ENCODE measurements around the gene UVSSA.
"Not testable (repeated sequence)": the region's sequence is repeated elsewhere in the genome, so short reads cannot be mapped to it uniquely, and the experiment has no call there.

UVSSA gene

DNA sequence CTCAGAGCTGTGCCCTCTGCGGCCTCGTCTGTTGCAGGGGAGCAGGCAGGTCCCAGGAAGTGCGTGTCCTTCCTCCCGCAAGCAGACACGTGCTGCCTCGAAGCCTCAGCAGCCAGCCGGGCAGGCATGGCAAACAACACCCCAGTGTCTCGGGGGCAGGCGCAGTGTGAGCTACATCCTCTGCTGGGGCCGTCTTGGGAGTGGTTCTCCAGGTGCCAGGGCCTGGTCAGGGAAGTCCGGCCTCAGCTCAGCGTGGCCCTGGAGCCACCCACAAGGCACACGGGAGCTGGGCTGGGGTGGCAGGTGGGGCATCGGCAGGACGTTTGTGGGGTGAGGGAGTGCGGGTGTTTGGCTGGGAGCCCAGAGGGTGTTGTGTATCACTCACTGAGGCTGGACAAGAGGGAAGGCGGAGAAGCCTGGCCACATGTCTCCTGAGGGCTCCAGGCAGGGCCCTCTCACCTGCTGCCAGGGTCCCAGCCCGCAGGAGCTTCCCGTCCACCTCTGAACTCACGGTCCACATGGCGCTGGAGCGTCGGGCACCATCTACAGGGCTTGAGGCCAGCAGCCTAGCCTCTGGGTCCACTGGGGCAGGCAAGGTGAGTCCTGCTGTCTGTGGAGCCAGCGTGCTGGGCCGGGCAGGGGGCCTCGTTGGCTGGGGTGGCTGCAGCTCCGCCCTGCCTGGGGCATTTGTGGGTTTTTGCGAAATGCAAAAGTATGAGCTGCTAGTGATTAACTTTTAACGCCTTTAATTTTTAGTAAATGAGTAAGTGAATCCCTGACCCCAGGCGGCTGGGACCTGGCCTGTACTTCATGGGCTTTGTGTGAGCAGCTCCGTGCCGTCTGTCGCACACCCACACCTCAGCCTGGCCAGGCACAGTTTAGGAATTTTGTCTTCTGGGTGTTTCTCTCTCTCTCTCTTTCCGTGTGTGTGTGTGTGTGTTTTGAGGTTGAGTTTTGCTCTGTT, 17.3 kb upstream of the UVSSA start:
- H3K27me3 ChIP-seq (ENCODE audit: control insufficient read depth, insufficient read depth, low read length) = no peaks in the 10 kb centered on the region
- H3K36me3 ChIP-seq (ENCODE audit: control insufficient read depth, insufficient read depth, low read length) = peaks cover 45% of the 10 kb centered on the region
- H3K9me3 ChIP-seq (ENCODE audit: control insufficient read depth, insufficient read depth, low read length) = no peaks in the 10 kb centered on the region
- no peaks in the 10 kb centered on the region for H3K4me1 ChIP-seq (ENCODE audit: control insufficient read depth, insufficient read depth, low read length)
- no peak overlapping the region for H3K4me3 ChIP-seq (ENCODE audit: low read depth, low read length)
- no peak overlapping the region for H3K9ac ChIP-seq (ENCODE audit: low read depth, low read length)

DNA sequence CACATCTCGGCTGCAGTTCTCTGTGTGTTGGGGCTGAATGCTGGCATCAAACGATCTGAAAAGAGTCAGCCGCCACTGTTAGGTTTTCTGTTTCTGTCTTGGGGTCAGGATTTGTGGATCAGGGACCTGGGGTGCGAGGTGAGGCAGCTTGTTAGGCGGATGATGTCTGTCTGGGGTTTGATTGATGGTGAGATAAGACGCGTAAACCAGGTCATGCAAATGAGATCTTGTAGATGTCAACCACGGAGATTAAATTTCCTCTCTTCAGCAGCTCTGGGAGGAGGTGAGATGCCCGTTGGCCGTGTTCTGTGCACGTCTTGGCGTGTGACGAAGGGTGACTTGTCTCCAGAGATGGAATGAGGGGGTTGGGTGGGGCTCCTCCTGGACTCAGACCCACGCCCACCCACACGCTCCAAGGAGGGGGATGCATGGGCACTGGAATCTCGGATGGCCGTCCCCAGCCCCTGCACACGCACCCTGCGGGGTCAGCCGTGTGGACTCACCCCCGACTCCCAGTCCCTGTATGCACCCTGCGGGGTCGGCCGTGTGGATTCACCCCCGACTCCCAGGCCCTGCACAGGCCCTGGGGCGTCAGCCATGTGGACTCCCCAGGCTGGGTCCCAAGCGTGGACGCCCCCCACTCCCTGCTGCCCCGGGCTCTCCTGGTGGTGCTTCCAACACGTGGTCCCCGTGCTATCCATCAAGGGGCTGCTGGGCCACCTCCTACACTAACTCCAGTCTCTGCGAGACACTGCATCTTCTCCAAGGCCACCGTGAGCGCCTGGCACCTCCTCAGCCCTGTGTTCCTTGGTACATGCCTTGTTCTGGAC, 16.0 kb upstream of the UVSSA start:
- Histone ChIP-seq H3K27me3 (ENCODE audit: control insufficient read depth, insufficient read depth, low read length) (no peaks in the 10 kb centered on the region), H3K9me3 (ENCODE audit: control insufficient read depth, insufficient read depth, low read length) (no peaks in the 10 kb centered on the region), H3K4me1 (ENCODE audit: control insufficient read depth, insufficient read depth, low read length) (no peaks in the 10 kb centered on the region), H3K4me3 (ENCODE audit: low read depth, low read length) (no peak overlapping the region), H3K36me3 (ENCODE audit: control insufficient read depth, insufficient read depth, low read length) (peaks cover 42% of the 10 kb centered on the region), H3K9ac (ENCODE audit: low read depth, low read length) (no peak overlapping the region)

DNA sequence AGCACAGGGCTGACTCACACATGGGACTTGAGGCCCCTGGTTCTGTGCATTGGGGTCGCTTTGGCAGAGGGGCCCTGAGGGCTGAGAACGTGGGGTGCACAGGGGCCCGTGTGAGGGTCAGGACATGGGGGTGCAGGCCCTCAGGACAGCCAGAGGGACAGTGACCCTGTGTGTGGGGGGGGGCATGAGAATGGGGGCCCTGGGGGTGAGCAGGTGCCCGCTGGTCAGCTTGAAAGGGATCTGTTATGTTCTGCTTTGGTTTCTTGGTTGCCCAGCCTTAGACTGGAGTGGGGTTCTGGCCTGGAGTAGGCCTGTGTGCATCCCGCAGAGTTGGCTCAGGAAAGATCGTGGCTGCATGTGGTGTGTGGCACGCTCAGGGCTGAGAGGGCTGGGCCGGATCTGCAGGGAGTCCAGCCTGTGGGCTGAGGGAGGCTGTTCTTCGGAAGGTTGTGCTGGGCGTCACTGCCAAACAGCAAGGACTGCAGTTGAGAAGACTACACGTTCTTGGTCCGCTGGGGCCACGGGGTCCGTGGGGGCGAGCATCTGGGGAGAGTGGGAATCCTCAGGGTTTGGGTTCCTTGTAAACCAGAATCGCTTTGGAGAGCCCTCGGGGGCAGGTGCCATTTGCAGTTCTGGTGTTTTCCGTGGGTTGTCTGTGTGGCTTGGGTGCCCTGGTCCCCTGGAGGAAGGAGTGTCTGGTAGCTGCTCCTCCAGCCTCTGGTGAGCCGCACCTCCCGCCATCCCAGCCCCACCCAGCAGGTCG, 15.2 kb upstream of the UVSSA start:
- H3K4me1 ChIP-seq (ENCODE audit: control insufficient read depth, insufficient read depth, low read length) = no peaks in the 10 kb centered on the region
- no peaks in the 10 kb centered on the region for H3K9me3 ChIP-seq (ENCODE audit: control insufficient read depth, insufficient read depth, low read length)
- H3K9ac ChIP-seq (ENCODE audit: low read depth, low read length) = no peak overlapping the region
- H3K27me3 ChIP-seq (ENCODE audit: control insufficient read depth, insufficient read depth, low read length) = no peaks in the 10 kb centered on the region
- H3K4me3 ChIP-seq (ENCODE audit: low read depth, low read length) = no peak overlapping the region
- H3K36me3 ChIP-seq (ENCODE audit: control insufficient read depth, insufficient read depth, low read length) = peaks cover 47% of the 10 kb centered on the region

DNA sequence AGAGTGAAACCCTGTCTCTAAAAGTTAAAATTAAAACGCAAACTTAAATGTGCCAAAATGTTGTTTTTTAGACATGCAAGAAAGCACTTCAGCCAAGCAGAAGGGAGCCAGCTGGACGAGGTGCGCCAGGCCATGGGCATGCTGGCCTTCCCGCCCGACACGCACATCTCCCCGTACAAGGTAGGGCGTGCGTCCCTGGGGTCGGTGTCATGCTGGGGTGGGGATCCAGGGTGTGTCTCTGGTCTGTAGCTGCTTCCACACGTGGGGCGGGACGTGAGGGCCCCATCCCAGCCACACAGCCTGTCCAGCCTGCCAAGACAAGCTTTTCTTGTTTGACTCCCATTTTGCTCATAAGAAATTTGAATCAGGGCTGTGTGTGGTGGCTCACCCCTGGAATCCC, 14.3 kb upstream of the UVSSA start:
- Histone ChIP-seq H3K36me3 (ENCODE audit: control insufficient read depth, insufficient read depth, low read length) (peaks cover 48% of the 10 kb centered on the region), H3K27me3 (ENCODE audit: control insufficient read depth, insufficient read depth, low read length) (no peaks in the 10 kb centered on the region), H3K9me3 (ENCODE audit: control insufficient read depth, insufficient read depth, low read length) (no peaks in the 10 kb centered on the region), H3K4me1 (ENCODE audit: control insufficient read depth, insufficient read depth, low read length) (no peaks in the 10 kb centered on the region), H3K4me3 (ENCODE audit: low read depth, low read length) (no peak overlapping the region), H3K9ac (ENCODE audit: low read depth, low read length) (no peak overlapping the region)

DNA sequence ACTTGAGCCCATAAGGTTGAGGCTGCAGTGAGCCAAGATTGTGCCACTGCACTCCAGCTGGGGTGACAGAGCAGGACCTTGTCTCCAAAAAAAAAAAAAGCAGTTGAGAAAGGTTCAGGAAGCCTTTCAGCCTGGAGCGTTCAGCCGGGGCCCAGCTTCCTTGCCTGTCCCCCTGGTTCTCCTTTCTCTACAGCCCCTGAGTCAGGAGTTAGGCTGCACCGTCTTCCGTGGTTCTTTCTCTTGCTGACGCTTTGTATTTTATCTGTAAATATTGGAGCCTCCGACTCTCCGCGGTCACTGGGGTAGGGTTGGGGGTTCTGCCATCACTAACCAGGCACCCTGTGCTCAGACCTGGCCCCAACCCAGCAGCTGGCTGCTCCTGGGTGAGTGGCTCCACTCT, 13.8 kb upstream of the UVSSA start:
- H3K9ac ChIP-seq (ENCODE audit: low read depth, low read length) = no peak overlapping the region
- no peaks in the 10 kb centered on the region for H3K4me1 ChIP-seq (ENCODE audit: control insufficient read depth, insufficient read depth, low read length)
- no peak overlapping the region for H3K4me3 ChIP-seq (ENCODE audit: low read depth, low read length)
- peaks cover 51% of the 10 kb centered on the region for H3K36me3 ChIP-seq (ENCODE audit: control insufficient read depth, insufficient read depth, low read length)
- H3K27me3 ChIP-seq (ENCODE audit: control insufficient read depth, insufficient read depth, low read length) = no peaks in the 10 kb centered on the region
- H3K9me3 ChIP-seq (ENCODE audit: control insufficient read depth, insufficient read depth, low read length) = no peaks in the 10 kb centered on the region

DNA sequence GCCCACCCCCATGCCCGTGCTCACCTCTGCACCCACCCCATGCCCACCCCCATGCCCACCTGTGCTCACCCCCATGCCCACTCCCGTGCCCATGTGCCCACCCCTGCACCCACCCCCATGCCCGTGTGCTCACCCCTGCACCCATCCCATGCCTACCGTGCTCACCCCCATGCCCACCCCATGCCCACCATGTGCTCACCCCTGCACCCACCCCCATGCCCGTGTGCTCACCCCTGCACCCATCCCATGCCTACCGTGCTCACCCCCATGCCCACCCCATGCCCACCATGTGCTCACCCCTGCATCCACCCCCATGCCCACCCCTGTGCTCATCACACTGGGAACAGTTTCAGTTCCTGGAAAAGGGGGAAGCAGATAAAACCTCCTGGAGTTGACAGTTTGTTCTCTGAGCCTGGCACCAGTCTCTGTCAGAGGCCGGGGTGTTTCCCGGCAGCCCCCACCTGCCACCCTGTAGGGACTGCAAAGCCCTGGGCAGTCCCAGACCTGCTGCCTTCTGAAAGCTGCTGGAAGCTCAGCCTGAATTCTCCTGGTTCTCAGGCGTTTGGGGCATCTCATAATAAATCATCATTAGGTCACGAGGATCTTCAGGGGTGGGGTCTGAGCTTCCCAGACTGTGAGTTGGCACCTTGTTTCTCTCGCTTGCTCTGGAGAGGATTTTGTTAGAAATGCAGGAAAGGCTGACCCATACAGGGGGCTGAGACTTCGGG, 13.0 kb upstream of the UVSSA start:
- not testable (repeated sequence) for H3K4me3 ChIP-seq (ENCODE audit: low read depth, low read length); H3K9me3 ChIP-seq (ENCODE audit: control insufficient read depth, insufficient read depth, low read length)
- peaks cover 51% of the 10 kb centered on the region for H3K36me3 ChIP-seq (ENCODE audit: control insufficient read depth, insufficient read depth, low read length)

DNA sequence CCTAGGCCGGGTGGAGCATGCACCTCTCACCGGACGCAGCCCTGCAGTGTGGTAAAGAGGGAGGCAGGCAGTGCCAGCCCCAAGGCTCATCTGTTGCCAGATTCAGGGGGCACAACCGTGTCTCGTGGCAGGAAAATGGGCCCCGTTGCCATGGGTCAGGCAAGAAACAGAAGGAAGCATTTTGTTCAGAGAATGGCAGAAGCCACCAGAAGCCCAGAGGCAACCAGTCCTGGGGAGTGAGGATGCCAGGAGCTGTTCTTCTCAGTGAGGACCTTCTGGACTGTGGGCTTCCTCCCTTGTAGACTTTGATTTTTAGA, 12.5 kb upstream of the UVSSA start:
- no peaks in the 10 kb centered on the region for H3K27me3 ChIP-seq (ENCODE audit: control insufficient read depth, insufficient read depth, low read length)
- H3K9ac ChIP-seq (ENCODE audit: low read depth, low read length) = no peak overlapping the region
- H3K4me3 ChIP-seq (ENCODE audit: low read depth, low read length) = no peak overlapping the region
- H3K9me3 ChIP-seq (ENCODE audit: control insufficient read depth, insufficient read depth, low read length) = no peaks in the 10 kb centered on the region
- no peaks in the 10 kb centered on the region for H3K4me1 ChIP-seq (ENCODE audit: control insufficient read depth, insufficient read depth, low read length)
- H3K36me3 ChIP-seq (ENCODE audit: control insufficient read depth, insufficient read depth, low read length) = peaks cover 49% of the 10 kb centered on the region

More for the DNA sequence above, 13.0 kb upstream of the UVSSA start:
- not testable (repeated sequence) for H3K4me1 ChIP-seq (ENCODE audit: control insufficient read depth, insufficient read depth, low read length); H3K9ac ChIP-seq (ENCODE audit: low read depth, low read length); H3K27me3 ChIP-seq (ENCODE audit: control insufficient read depth, insufficient read depth, low read length)

DNA sequence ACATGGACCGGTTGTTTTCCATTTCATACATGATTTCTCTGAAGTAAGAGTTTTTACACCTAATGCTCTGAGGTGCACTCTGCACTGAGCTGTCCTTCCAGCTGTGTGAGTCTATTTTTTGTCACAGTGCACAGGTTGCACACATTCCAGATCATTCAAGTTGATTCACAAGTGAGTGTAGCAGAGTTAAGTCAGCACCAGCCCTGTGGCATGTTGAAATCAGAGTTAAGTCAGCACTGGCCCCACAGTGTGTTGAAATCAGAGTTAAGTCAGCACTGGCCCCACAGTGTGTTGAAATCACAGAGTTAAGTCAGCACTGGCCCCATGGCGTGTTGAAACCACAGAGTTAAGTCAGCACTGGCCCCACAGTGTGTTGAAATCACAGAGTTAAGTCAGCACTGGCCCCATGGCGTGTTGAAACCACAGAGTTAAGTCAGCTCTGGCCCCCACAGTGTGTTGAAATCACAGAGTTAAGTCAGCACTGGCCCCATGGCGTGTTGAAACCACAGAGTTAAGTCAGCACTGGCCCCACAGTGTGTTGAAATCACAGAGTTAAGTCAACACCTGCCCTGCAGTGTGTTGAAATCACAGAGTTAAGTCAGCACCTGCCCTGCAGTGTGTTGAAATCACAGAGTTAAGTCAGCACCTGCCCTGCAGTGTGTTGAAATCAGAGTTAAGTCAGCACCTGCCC, 11.7 kb upstream of the UVSSA start:
- H3K27me3 ChIP-seq (ENCODE audit: control insufficient read depth, insufficient read depth, low read length); H3K9me3 ChIP-seq (ENCODE audit: control insufficient read depth, insufficient read depth, low read length); H3K4me1 ChIP-seq (ENCODE audit: control insufficient read depth, insufficient read depth, low read length); H3K4me3 ChIP-seq (ENCODE audit: low read depth, low read length); H3K9ac ChIP-seq (ENCODE audit: low read depth, low read length): not testable (repeated sequence)
- peaks cover 55% of the 10 kb centered on the region for H3K36me3 ChIP-seq (ENCODE audit: control insufficient read depth, insufficient read depth, low read length)

DNA sequence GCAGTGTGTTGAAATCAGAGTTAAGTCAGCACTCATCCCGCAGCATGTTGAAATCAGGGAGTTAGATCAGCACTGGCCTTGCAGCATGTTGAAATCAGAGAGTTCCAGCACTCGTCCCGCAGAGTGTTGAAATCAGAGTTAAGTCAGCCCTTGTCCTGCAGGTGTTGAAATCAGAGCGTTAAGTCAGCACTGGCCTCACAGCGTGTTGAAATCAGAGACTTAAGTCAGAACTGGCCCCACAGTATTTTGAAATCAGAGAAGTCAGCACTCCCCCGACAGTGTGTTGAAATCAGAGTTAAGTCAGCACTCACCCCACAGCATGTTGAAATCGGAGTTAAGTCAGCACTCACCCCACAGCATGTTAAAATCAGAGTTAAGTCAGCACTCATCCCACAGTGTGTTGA, 10.9 kb upstream of the UVSSA start:
- H3K36me3 ChIP-seq (ENCODE audit: control insufficient read depth, insufficient read depth, low read length) = peaks cover 55% of the 10 kb centered on the region

DNA sequence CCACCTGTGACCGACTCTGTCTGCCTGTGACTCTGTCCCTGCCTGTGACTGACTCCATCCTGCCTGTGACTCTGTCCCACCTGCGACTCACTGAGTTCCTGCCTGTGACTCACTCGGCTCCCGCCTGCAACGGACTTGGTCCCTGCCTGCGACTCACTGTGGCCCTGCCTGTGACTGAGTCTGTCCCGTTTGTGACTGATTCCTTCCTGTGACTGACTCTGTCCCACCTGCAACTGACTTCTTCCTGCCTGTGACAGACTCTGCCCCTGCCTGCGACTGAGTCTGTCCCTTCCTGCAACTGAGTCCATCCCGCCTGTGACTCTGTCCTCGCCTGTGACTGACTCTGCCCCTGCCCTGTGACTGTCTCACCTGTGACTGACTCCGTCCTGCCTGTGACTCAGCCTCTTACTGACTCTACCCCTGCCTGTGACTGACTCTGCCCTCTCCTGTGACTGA, 9.6 kb upstream of the UVSSA start:
- no peaks in the 10 kb centered on the region for H3K4me1 ChIP-seq (ENCODE audit: control insufficient read depth, insufficient read depth, low read length)
- no peaks in the 10 kb centered on the region for H3K27me3 ChIP-seq (ENCODE audit: control insufficient read depth, insufficient read depth, low read length)
- H3K9ac ChIP-seq (ENCODE audit: low read depth, low read length) = no peak overlapping the region
- peaks cover 55% of the 10 kb centered on the region for H3K36me3 ChIP-seq (ENCODE audit: control insufficient read depth, insufficient read depth, low read length)
- no peak overlapping the region for H3K4me3 ChIP-seq (ENCODE audit: low read depth, low read length)
- H3K9me3 ChIP-seq (ENCODE audit: control insufficient read depth, insufficient read depth, low read length) = no peaks in the 10 kb centered on the region

More for the DNA sequence above, 10.9 kb upstream of the UVSSA start:
- H3K4me3 ChIP-seq (ENCODE audit: low read depth, low read length) = no peak overlapping the region
- H3K9ac ChIP-seq (ENCODE audit: low read depth, low read length) = no peak overlapping the region
- H3K9me3 ChIP-seq (ENCODE audit: control insufficient read depth, insufficient read depth, low read length) = no peaks in the 10 kb centered on the region
- H3K27me3 ChIP-seq (ENCODE audit: control insufficient read depth, insufficient read depth, low read length) = no peaks in the 10 kb centered on the region
- H3K4me1 ChIP-seq (ENCODE audit: control insufficient read depth, insufficient read depth, low read length) = no peaks in the 10 kb centered on the region
